ENCODE measurements around the gene WDFY2.
"Not testable (repeated sequence)": the region's sequence is repeated elsewhere in the genome, so short reads cannot be mapped to it uniquely, and the experiment has no call there.

WDFY2 gene

GRCh38 chr13:51564252-51564651, 20.0 kb upstream of the WDFY2 start:
- in situ Hi-C loops (cut with MboI; ENCODE audit: low sequenced_read_pairs): no loop called here

- in situ Hi-C loops (cut with MboI; ENCODE audit: low sequenced_read_pairs): no loop called here
Measured at GRCh38 chr13:51564671-51565070, 19.6 kb upstream of the WDFY2 start.

- in situ Hi-C loops (cut with MboI; ENCODE audit: low sequenced_read_pairs): not testable (repeated sequence)
Measured at GRCh38 chr13:51569001-51569400, 15.3 kb upstream of the WDFY2 start.

- in situ Hi-C loops (cut with MboI; ENCODE audit: low sequenced_read_pairs): no loop called here
Measured at GRCh38 chr13:51576754-51577153, 7.5 kb upstream of the WDFY2 start.

GRCh38 chr13:51577690-51578089, 6.6 kb upstream of the WDFY2 start:
- in situ Hi-C loops (cut with MboI; ENCODE audit: low sequenced_read_pairs): no loop called here

GRCh38 chr13:51579676-51580075, 4.6 kb upstream of the WDFY2 start:
- in situ Hi-C loops (cut with MboI; ENCODE audit: low sequenced_read_pairs): no loop called here

GRCh38 chr13:51581148-51581820, 3.0 kb upstream of the WDFY2 start:
- in situ Hi-C loops (cut with MboI; ENCODE audit: low sequenced_read_pairs): no loop called here

- in situ Hi-C loops (cut with MboI; ENCODE audit: low sequenced_read_pairs): no loop called here
Measured at GRCh38 chr13:51583469-51583874, 790 bp upstream of the WDFY2 start.

GRCh38 chr13:51584731-51585672, 740 bp downstream of the WDFY2 start:
- in situ Hi-C loops (cut with MboI; ENCODE audit: low sequenced_read_pairs): no loop called here

GRCh38 chr13:51585696-51586095, 1.4 kb downstream of the WDFY2 start:
- in situ Hi-C loops (cut with MboI; ENCODE audit: low sequenced_read_pairs): no loop called here

GRCh38 chr13:51587372-51587771, 3.1 kb downstream of the WDFY2 start:
- in situ Hi-C loops (cut with MboI; ENCODE audit: low sequenced_read_pairs): no loop called here

GRCh38 chr13:51588406-51588949, 4.2 kb downstream of the WDFY2 start:
- in situ Hi-C loops (cut with MboI; ENCODE audit: low sequenced_read_pairs): no loop called here

GRCh38 chr13:51589793-51590192, 5.5 kb downstream of the WDFY2 start:
- in situ Hi-C loops (cut with MboI; ENCODE audit: low sequenced_read_pairs): no loop called here

GRCh38 chr13:51590231-51590970, 6.1 kb downstream of the WDFY2 start:
- in situ Hi-C loops (cut with MboI; ENCODE audit: low sequenced_read_pairs): no loop called here

GRCh38 chr13:51590971-51591627, 6.8 kb downstream of the WDFY2 start:
- in situ Hi-C loops (cut with MboI; ENCODE audit: low sequenced_read_pairs): no loop called here

- in situ Hi-C loops (cut with MboI; ENCODE audit: low sequenced_read_pairs): not testable (repeated sequence)
Measured at GRCh38 chr13:51591938-51592337, 7.7 kb downstream of the WDFY2 start.

GRCh38 chr13:51594432-51594831, 10.2 kb downstream of the WDFY2 start:
- in situ Hi-C loops (cut with MboI; ENCODE audit: low sequenced_read_pairs): no loop called here

GRCh38 chr13:51595416-51595815, 11.2 kb downstream of the WDFY2 start:
- in situ Hi-C loops (cut with MboI; ENCODE audit: low sequenced_read_pairs): no loop called here

GRCh38 chr13:51596541-51596940, 12.3 kb downstream of the WDFY2 start:
- in situ Hi-C loops (cut with MboI; ENCODE audit: low sequenced_read_pairs): no loop called here

GRCh38 chr13:51599444-51600176, 15.3 kb downstream of the WDFY2 start:
- in situ Hi-C loops (cut with MboI; ENCODE audit: low sequenced_read_pairs): no loop called here

Measured in HL-60/S4 treated with phorbol 12-myristate 13-acetate at 8.2 ng/mL for 4 days and 3 days (cell line).